ENCODE measurements around the gene NAALADL2.

GRCh38 chr3:175479800-175480199 lies 620.7 kb downstream of the NAALADL2 start:
- TF ChIP-seq CTCF (IDR thresholded peaks at IDR 0.05) (no peak), ZFX (IDR thresholded peaks at IDR 0.05; ENCODE audit: borderline replicate concordance) (no peak)
